Activated naive CD4-positive, alpha-beta T cell treated with anti-CD3 and anti-CD28 coated beads for 36 hours (primary cell): Measurements from ENCODE around the gene GRAMD1A. TPM values are rescaled to one million over a fixed set of nuclear protein-coding genes. Genes with fewer than 3 reads are reported as not detected.
"Not testable (repeated sequence)": the region's sequence is repeated elsewhere in the genome, so short reads cannot be mapped to it uniquely, and the experiment has no call there.

ENCODE experiments used
- CTCF ChIA-PET: fragments of 350-600 bp; sonication (Branson Sonifier 250); formaldehyde crosslinking; loops from one replicate; lab custom pipeline; 2021; ENCODE audit warnings: antibody characterized with exemption; lab: Charles Lee
- DNase-seq: peaks from one replicate; pipeline ENCODE4 v3.0.0-alpha.2; 2020
- H3K27ac Mint-ChIP-seq: one replicate; pipeline ENCODE4 v1.8.0; 2021; ENCODE audit warnings: mild to moderate bottlenecking, mixed read lengths
- H3K27me3 Mint-ChIP-seq: one replicate; pipeline ENCODE4 v1.8.0; 2021; ENCODE audit warnings: low read depth, mixed read lengths
- H3K36me3 Mint-ChIP-seq: one replicate; pipeline ENCODE4 v1.8.0; 2021; ENCODE audit warnings: low read depth, mixed read lengths
- H3K4me1 Mint-ChIP-seq: one replicate; pipeline ENCODE4 v1.8.0; 2021; ENCODE audit warnings: low read depth, mixed read lengths
- H3K4me3 Mint-ChIP-seq: one replicate; pipeline ENCODE4 v1.8.0; 2021; ENCODE audit warnings: mild to moderate bottlenecking, moderate library complexity, mixed read lengths
- H3K9me3 Mint-ChIP-seq: one replicate; pipeline ENCODE4 v1.8.0; 2021; ENCODE audit warnings: mixed read lengths
- intact Hi-C: fragments of 100-400 bp; cut with micrococcal nuclease; formaldehyde crosslinking; loops from one replicate; pipeline ENCODE4 v1.15.1; 2023
- total RNA-seq, 2 experiments: library from RNA; stranded (reverse); gene quantifications; one replicate each; pipeline ENCODE4 v1.2.3, GENCODE V29; 2021

GRAMD1A gene
- total RNA-seq, 2 experiments from 2014 or later, result 117 to 125 TPM

GRCh38 chr19:34995551-34995950, 4.6 kb upstream of the GRAMD1A start:
- no peak overlapping the region for H3K4me3 Mint-ChIP-seq
- CTCF ChIA-PET, result interaction anchor here (1.0 to 2.4 kb wide), 2 partner anchors 10 to 18 kb away, joined by 4 to 13 read pairs; no protein-coding TSS in a partner anchor
- no peak overlapping the region for H3K27ac Mint-ChIP-seq
- peaks cover 2% of the 10 kb centered on the region for H3K36me3 Mint-ChIP-seq
- H3K9me3 Mint-ChIP-seq, result no peaks in the 10 kb centered on the region
- H3K4me1 Mint-ChIP-seq, result peaks cover 48% of the 10 kb centered on the region
- H3K27me3 Mint-ChIP-seq, result no peaks in the 10 kb centered on the region
- no peak for DNase-seq
- intact Hi-C loops, result loop anchor here (10.0 kb wide), 1 partner anchor 219 kb away; no protein-coding TSS in a partner anchor

- intact Hi-C loops, result loop anchor here (10.0 kb wide), 1 partner anchor 218 kb away; no protein-coding TSS in a partner anchor
- peak overlapping the region; percentile 87 for H3K27ac Mint-ChIP-seq
- peaks cover 16% of the 10 kb centered on the region for H3K36me3 Mint-ChIP-seq
- peaks cover 40% of the 10 kb centered on the region for H3K4me1 Mint-ChIP-seq
- H3K9me3 Mint-ChIP-seq, result no peaks in the 10 kb centered on the region
- H3K4me3 Mint-ChIP-seq, result peak overlapping the region; percentile 41
- DNase-seq, result no peak
- CTCF ChIA-PET, result interaction anchor here (0.6 to 0.7 kb wide), 3 partner anchors 16 to 23 kb away, joined by 3 to 5 read pairs (median 3); no protein-coding TSS in a partner anchor
- no peaks in the 10 kb centered on the region for H3K27me3 Mint-ChIP-seq
Measured at GRCh38 chr19:34997071-34997617, 3.0 kb upstream of the GRAMD1A start.

- not testable (repeated sequence) for H3K9me3 Mint-ChIP-seq, H3K27me3 Mint-ChIP-seq, DNase-seq
- H3K4me3 Mint-ChIP-seq, result peak overlapping the region; percentile 41
- intact Hi-C loops, result loop anchor here (2.0 to 10.0 kb wide), 2 partner anchors 13 to 217 kb away; no protein-coding TSS in a partner anchor
- CTCF ChIA-PET, result interaction anchor here (1.6 kb wide), 1 partner anchor 13 kb away, joined by 3 read pairs; no protein-coding TSS in a partner anchor
- peak overlapping the region; percentile 87 for H3K27ac Mint-ChIP-seq
- peaks cover 47% of the 10 kb centered on the region for H3K4me1 Mint-ChIP-seq
- peaks cover 25% of the 10 kb centered on the region for H3K36me3 Mint-ChIP-seq
Measured at GRCh38 chr19:34998224-34998623, 1.9 kb upstream of the GRAMD1A start.

GRCh38 chr19:34998777-34999497, 1.2 kb upstream of the GRAMD1A start:
- CTCF ChIA-PET, result interaction anchor here (0.6 to 1.6 kb wide), 2 partner anchors 13 to 1590 kb away, joined by 3 to 4 read pairs; no protein-coding TSS in a partner anchor
- intact Hi-C loops, result loop anchor here (1.0 to 10.0 kb wide), 4 partner anchors 9 to 216 kb away; no protein-coding TSS in a partner anchor
- H3K4me1 Mint-ChIP-seq, result peaks cover 51% of the 10 kb centered on the region
- H3K36me3 Mint-ChIP-seq, result peaks cover 29% of the 10 kb centered on the region
- H3K27me3 Mint-ChIP-seq, result no peaks in the 10 kb centered on the region
- DNase-seq, result no peak
- H3K9me3 Mint-ChIP-seq, result no peaks in the 10 kb centered on the region
- H3K4me3 Mint-ChIP-seq, result peak overlapping the region; percentile 88
- peak overlapping the region; percentile 96 for H3K27ac Mint-ChIP-seq

- Mint-ChIP-seq H3K9me3 (no peaks in the 10 kb centered on the region), H3K4me1 (peaks cover 60% of the 10 kb centered on the region), H3K36me3 (peaks cover 34% of the 10 kb centered on the region), H3K27me3 (no peaks in the 10 kb centered on the region), H3K27ac (no peak overlapping the region), H3K4me3 (peak overlapping the region; percentile 98)
- no peak for DNase-seq
- CTCF ChIA-PET, result interaction anchor here (0.6 to 2.1 kb wide), 3 partner anchors 12 to 15 kb away, joined by 3 to 13 read pairs (median 3); no protein-coding TSS in a partner anchor
- intact Hi-C loops, result loop anchor here (2.0 to 5.0 kb wide), 3 partner anchors 73 to 635 kb away; partner anchors contain the start of genes GPI, SCGB2B2, ZNF30 and ZNF302
Measured at GRCh38 chr19:35000338-35000646, 169 bp downstream of the GRAMD1A start.

- no peaks in the 10 kb centered on the region for H3K9me3 Mint-ChIP-seq
- H3K4me1 Mint-ChIP-seq, result peaks cover 65% of the 10 kb centered on the region
- H3K36me3 Mint-ChIP-seq, result peaks cover 34% of the 10 kb centered on the region
- peak overlapping the region; percentile 98 for H3K4me3 Mint-ChIP-seq
- peak overlapping the region; percentile 96 for H3K27ac Mint-ChIP-seq
- intact Hi-C loops, result loop anchor here (1.0 to 5.0 kb wide), 5 partner anchors 12 to 642 kb away; partner anchors contain the start of genes GPI, SCGB2B2, ZNF30 and ZNF302
- CTCF ChIA-PET, result interaction anchor here (0.6 to 4.6 kb wide), 8 partner anchors 10 to 1529 kb away, joined by 3 to 25 read pairs (median 4); no protein-coding TSS in a partner anchor
- no peaks in the 10 kb centered on the region for H3K27me3 Mint-ChIP-seq
- DNase-seq, result peak; percentile 71
Measured at GRCh38 chr19:35000647-35001501, 751 bp downstream of the GRAMD1A start.

GRCh38 chr19:35002037-35002535, 2.0 kb downstream of the GRAMD1A start:
- Mint-ChIP-seq H3K4me3 (peak overlapping the region; percentile 98), H3K27me3 (no peaks in the 10 kb centered on the region), H3K4me1 (peaks cover 67% of the 10 kb centered on the region), H3K9me3 (no peaks in the 10 kb centered on the region), H3K27ac (peak overlapping the region; percentile 96), H3K36me3 (peaks cover 40% of the 10 kb centered on the region)
- CTCF ChIA-PET, result interaction anchor here (0.7 to 4.6 kb wide), 5 partner anchors 10 to 30 kb away, joined by 3 to 25 read pairs (median 5); no protein-coding TSS in a partner anchor
- intact Hi-C loops, result loop anchor here (5.0 kb wide), 2 partner anchors 75 to 325 kb away; partner anchors contain the start of genes SCGB2B2, ZNF30 and ZNF302
- no peak for DNase-seq

- peaks cover 38% of the 10 kb centered on the region for H3K36me3 Mint-ChIP-seq
Measured at GRCh38 chr19:35004517-35005255, 4.6 kb downstream of the GRAMD1A start.

GRCh38 chr19:35005256-35005977, 5.3 kb downstream of the GRAMD1A start:
- Mint-ChIP-seq H3K27me3 (no peaks in the 10 kb centered on the region), H3K36me3 (peaks cover 40% of the 10 kb centered on the region), H3K27ac (no peak overlapping the region), H3K4me3 (no peak overlapping the region), H3K9me3 (no peaks in the 10 kb centered on the region), H3K4me1 (peaks cover 56% of the 10 kb centered on the region)
- DNase-seq, result no peak
- CTCF ChIA-PET, result interaction anchor here (0.6 to 4.6 kb wide), 5 partner anchors 11 to 62 kb away, joined by 3 to 25 read pairs (median 6); no protein-coding TSS in a partner anchor
- intact Hi-C loops, result no loop called here

More at GRCh38 chr19:35004517-35005255, 4.6 kb downstream of the GRAMD1A start:
- DNase-seq, result no peak
- Mint-ChIP-seq H3K27ac (peak overlapping the region; percentile 50), H3K27me3 (no peaks in the 10 kb centered on the region), H3K9me3 (no peaks in the 10 kb centered on the region), H3K4me1 (peaks cover 52% of the 10 kb centered on the region), H3K4me3 (no peak overlapping the region)
- CTCF ChIA-PET, result interaction anchor here (0.6 to 4.6 kb wide), 2 partner anchors 12 to 31 kb away, joined by 4 to 25 read pairs; no protein-coding TSS in a partner anchor
- intact Hi-C loops, result loop anchor here (5.0 kb wide), 2 partner anchors 77 to 327 kb away; partner anchors contain the start of genes SCGB2B2, ZNF30 and ZNF302

GRCh38 chr19:35006007-35006341, 5.9 kb downstream of the GRAMD1A start:
- H3K4me3 Mint-ChIP-seq, DNase-seq, H3K27ac Mint-ChIP-seq, H3K9me3 Mint-ChIP-seq, H3K27me3 Mint-ChIP-seq, intact Hi-C loops: not testable (repeated sequence)
- Mint-ChIP-seq H3K4me1 (peaks cover 60% of the 10 kb centered on the region), H3K36me3 (peaks cover 41% of the 10 kb centered on the region)
- CTCF ChIA-PET, result interaction anchor here (1.5 to 2.0 kb wide), 3 partner anchors 20 to 61 kb away, joined by 3 to 8 read pairs (median 6); no protein-coding TSS in a partner anchor
